Loucy (cell line): Measurements from ENCODE around the gene GNPAT.

Experiments used
- H2AFZ ChIP-seq: fragments of 200-600 bp; sonication (generic); 2 replicates; pipeline ENCODE4 v1.6.0; 2016; ENCODE audit warnings: antibody characterized with exemption, mild to moderate bottlenecking, low read length, moderate library complexity
- H3F3A ChIP-seq: fragments of 200-600 bp; 2 replicates; pipeline ENCODE4 v1.6.0; 2016; ENCODE audit warnings: antibody characterized with exemption, low read depth, mild to moderate bottlenecking
- H3K27me3 ChIP-seq: fragments of 200-600 bp; sonication (generic); 2 replicates; pipeline ENCODE4 v1.6.1; 2014; ENCODE audit warnings: low read length, mild to moderate bottlenecking; ENCODE audit not compliant: insufficient read depth, poor library complexity, severe bottlenecking
- H3K36me3 ChIP-seq: fragments of 200-600 bp; sonication (generic); 2 replicates; pipeline ENCODE4 v1.6.1; 2016; ENCODE audit warnings: low read length; ENCODE audit not compliant: insufficient read depth
- H3K4me1 ChIP-seq: fragments of 200-600 bp; sonication (generic); 2 replicates; pipeline ENCODE4 v1.5.1; 2014; ENCODE audit warnings: low read length, mild to moderate bottlenecking; ENCODE audit not compliant: insufficient read depth, poor library complexity, severe bottlenecking
- H3K4me2 ChIP-seq: fragments of 200-600 bp; sonication (generic); 2 replicates; pipeline ENCODE4 v1.6.0; 2014; ENCODE audit warnings: antibody characterized with exemption, low read length, low read depth, mild to moderate bottlenecking; ENCODE audit not compliant: poor library complexity, severe bottlenecking
- H3K4me3 ChIP-seq: fragments of 200-600 bp; sonication (generic); 2 replicates; pipeline ENCODE4 v1.5.1; 2014; ENCODE audit warnings: low read length, mild to moderate bottlenecking, mixed read lengths; ENCODE audit not compliant: poor library complexity, severe bottlenecking
- H3K79me2 ChIP-seq: fragments of 200-600 bp; sonication (generic); 2 replicates; pipeline ENCODE4 v1.6.1; 2014; ENCODE audit warnings: low read length; ENCODE audit not compliant: insufficient read depth
- H3K9ac ChIP-seq: fragments of 200-600 bp; sonication (generic); 2 replicates; pipeline ENCODE4 v1.6.0; 2014; ENCODE audit warnings: mild to moderate bottlenecking, low read depth, low read length, moderate library complexity; ENCODE audit not compliant: poor library complexity, severe bottlenecking
- H3K9me2 ChIP-seq: fragments of 200-600 bp; sonication (generic); replicated peaks from 2 replicates; pipeline ENCODE4 v1.6.1; 2016; ENCODE audit warnings: low read depth, low read length, mixed read lengths
- H3K9me3 ChIP-seq: fragments of 200-600 bp; sonication (generic); 2 replicates; pipeline ENCODE4 v1.6.1; 2014; ENCODE audit warnings: mild to moderate bottlenecking, antibody characterized with exemption, low read length, low read depth; ENCODE audit not compliant: insufficient read depth
- H4K20me1 ChIP-seq: fragments of 200-600 bp; sonication (generic); 2 replicates; pipeline ENCODE4 v1.6.0; 2014; ENCODE audit warnings: antibody characterized with exemption, low read length, mild to moderate bottlenecking; ENCODE audit not compliant: insufficient read depth, poor library complexity, severe bottlenecking
- CTCF ChIP-seq: fragments of 200-600 bp; sonication (generic); conservative IDR thresholded peaks from 2 replicates; pipeline ENCODE4 v1.5.1; 2014; ENCODE audit warnings: mild to moderate bottlenecking, antibody characterized with exemption, low read length
- EZH2phosphoT487 ChIP-seq: fragments of 200-600 bp; IDR thresholded peaks from 2 replicates; pipeline ENCODE4 v1.6.1; 2018; ENCODE audit warnings: antibody characterized with exemption, mild to moderate bottlenecking, moderate library complexity, borderline replicate concordance

The GNPAT gene

GRCh38 chr1:231234506-231234905 is 6.5 kb upstream of the GNPAT start:
- peaks cover 27% of the 10 kb centered on the region for H3K4me1 ChIP-seq
- H3K27me3 ChIP-seq: no peaks in the 10 kb centered on the region
- H4K20me1 ChIP-seq: no peaks in the 10 kb centered on the region
- H3F3A ChIP-seq: no peaks in the 10 kb centered on the region
- H3K4me3 ChIP-seq: no peak overlapping the region
- TF ChIP-seq EZH2phosphoT487 (no peak), CTCF (no peak)
- no peak overlapping the region for H3K4me2 ChIP-seq
- H3K9me3 ChIP-seq: no peaks in the 10 kb centered on the region
- H3K9me2 ChIP-seq: no peaks in the 10 kb centered on the region
- H2AFZ ChIP-seq: no peak overlapping the region
- H3K9ac ChIP-seq: no peak overlapping the region
- no peaks in the 10 kb centered on the region for H3K36me3 ChIP-seq
- H3K79me2 ChIP-seq: peaks cover 5% of the 10 kb centered on the region; the same call in 1 of the 2 replicates

- Histone ChIP-seq H4K20me1 (no peaks in the 10 kb centered on the region), H3K4me2 (no peak overlapping the region), H3K4me1 (peaks cover 37% of the 10 kb centered on the region), H3K9me3 (no peaks in the 10 kb centered on the region), H3F3A (no peaks in the 10 kb centered on the region), H3K36me3 (no peaks in the 10 kb centered on the region), H3K4me3 (no peak overlapping the region), H3K27me3 (no peaks in the 10 kb centered on the region), H3K9ac (no peak overlapping the region), H3K9me2 (no peaks in the 10 kb centered on the region), H2AFZ (no peak overlapping the region), H3K79me2 (peaks cover 17% of the 10 kb centered on the region)
- TF ChIP-seq CTCF: no peak
- TF ChIP-seq EZH2phosphoT487: no peak
Observed at GRCh38 chr1:231235526-231236207, 5.3 kb upstream of the GNPAT start.

GRCh38 chr1:231236208-231236591 is 4.8 kb upstream of the GNPAT start:
- Histone ChIP-seq H3F3A (no peaks in the 10 kb centered on the region), H3K79me2 (peaks cover 20% of the 10 kb centered on the region), H3K27me3 (no peaks in the 10 kb centered on the region), H3K9me2 (no peaks in the 10 kb centered on the region), H3K9me3 (no peaks in the 10 kb centered on the region), H3K4me2 (peak overlapping the region; percentile 17), H3K36me3 (no peaks in the 10 kb centered on the region), H3K4me1 (peaks cover 37% of the 10 kb centered on the region), H3K9ac (no peak overlapping the region), H4K20me1 (no peaks in the 10 kb centered on the region), H3K4me3 (no peak overlapping the region), H2AFZ (no peak overlapping the region)
- TF ChIP-seq CTCF (no peak), EZH2phosphoT487 (no peak)
